ENCODE results near the gene PHLDA3.
A peak's percentile ranks its signal among the peaks of the same experiment; 100 is the strongest.

- TF ChIP-seq, protein P1, sequence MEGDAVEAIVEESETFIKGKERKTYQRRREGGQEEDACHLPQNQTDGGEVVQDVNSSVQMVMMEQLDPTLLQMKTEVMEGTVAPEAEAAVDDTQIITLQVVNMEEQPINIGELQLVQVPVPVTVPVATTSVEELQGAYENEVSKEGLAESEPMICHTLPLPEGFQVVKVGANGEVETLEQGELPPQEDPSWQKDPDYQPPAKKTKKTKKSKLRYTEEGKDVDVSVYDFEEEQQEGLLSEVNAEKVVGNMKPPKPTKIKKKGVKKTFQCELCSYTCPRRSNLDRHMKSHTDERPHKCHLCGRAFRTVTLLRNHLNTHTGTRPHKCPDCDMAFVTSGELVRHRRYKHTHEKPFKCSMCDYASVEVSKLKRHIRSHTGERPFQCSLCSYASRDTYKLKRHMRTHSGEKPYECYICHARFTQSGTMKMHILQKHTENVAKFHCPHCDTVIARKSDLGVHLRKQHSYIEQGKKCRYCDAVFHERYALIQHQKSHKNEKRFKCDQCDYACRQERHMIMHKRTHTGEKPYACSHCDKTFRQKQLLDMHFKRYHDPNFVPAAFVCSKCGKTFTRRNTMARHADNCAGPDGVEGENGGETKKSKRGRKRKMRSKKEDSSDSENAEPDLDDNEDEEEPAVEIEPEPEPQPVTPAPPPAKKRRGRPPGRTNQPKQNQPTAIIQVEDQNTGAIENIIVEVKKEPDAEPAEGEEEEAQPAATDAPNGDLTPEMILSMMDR (IDR thresholded peaks at IDR 0.05; ENCODE audit: extremely low read depth in 1 of 2, insufficient read depth in 1 of 2, low read depth in 1 of 2, low read length in 2 of 2) = no peak
- TF ChIP-seq POLR2A (IDR thresholded peaks at IDR 0.05; ENCODE audit: low read depth, low read length) (peak; percentile 69), POLR2AphosphoS5 (IDR thresholded peaks at IDR 0.05; ENCODE audit: insufficient read depth, low read depth, low read length) (no peak), EZH2 (IDR thresholded peaks at IDR 0.05; ENCODE audit: borderline replicate concordance, low read depth, low read length, severe bottlenecking) (no peak)
Observed at GRCh38 chr1:201468501-201468843, 516 bp downstream of the PHLDA3 start.
